ENCODE measurements around the gene TCAP. TPM values are rescaled to one million over a fixed set of nuclear protein-coding genes. Genes with fewer than 3 reads are reported as not detected.

TCAP gene
- polyA plus RNA-seq, 6 donors from 2014 or later, result 0.12 to 0.25 (median 0.24) TPM; not detected in 3

DNA sequence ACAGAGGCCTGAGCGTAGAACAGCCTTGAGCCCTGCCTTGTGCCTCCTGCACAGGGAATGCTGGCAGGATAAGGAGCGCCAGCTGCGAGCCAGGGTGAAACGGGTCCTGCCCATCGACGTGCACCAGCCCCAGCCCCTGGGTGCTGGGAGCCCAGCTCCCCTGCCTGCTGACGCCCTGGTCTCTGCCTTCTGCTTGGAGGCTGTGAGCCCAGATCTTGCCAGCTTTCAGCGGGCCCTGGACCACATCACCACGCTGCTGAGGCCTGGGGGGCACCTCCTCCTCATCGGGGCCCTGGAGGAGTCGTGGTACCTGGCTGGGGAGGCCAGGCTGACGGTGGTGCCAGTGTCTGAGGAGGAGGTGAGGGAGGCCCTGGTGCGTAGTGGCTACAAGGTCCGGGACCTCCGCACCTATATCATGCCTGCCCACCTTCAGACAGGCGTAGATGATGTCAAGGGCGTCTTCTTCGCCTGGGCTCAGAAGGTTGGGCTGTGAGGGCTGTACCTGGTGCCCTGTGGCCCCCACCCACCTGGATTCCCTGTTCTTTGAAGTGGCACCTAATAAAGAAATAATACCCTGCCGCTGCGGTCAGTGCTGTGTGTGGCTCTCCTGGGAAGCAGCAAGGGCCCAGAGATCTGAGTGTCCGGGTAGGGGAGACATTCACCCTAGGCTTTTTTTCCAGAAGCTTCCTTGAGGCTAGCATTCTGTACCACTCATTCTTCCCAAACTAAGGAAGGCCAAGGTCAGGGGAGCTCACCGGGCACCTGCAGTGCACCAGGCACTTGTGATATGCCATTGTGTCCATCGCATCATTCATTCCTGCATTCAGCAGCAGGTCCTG, 5.0 kb downstream of the TCAP start:
- no peak for ATAC-seq (ENCODE audit: low read depth in 2 of 2)
- DNase-seq, result no peak
- no peaks in the 10 kb centered on the region for H3K9me3 Mint-ChIP-seq
- H3K36me3 Mint-ChIP-seq, result no peaks in the 10 kb centered on the region
- no peak overlapping the region for H3K27ac Mint-ChIP-seq
- no peak overlapping the region for H3K4me3 Mint-ChIP-seq
- H3K4me1 Mint-ChIP-seq, result peaks cover 38 to 47% (median 41%) of the 10 kb centered on the region in 3 donors
- H3K27me3 Mint-ChIP-seq, result peaks cover 5 to 21% (median 10%) of the 10 kb centered on the region in 3 donors

DNA sequence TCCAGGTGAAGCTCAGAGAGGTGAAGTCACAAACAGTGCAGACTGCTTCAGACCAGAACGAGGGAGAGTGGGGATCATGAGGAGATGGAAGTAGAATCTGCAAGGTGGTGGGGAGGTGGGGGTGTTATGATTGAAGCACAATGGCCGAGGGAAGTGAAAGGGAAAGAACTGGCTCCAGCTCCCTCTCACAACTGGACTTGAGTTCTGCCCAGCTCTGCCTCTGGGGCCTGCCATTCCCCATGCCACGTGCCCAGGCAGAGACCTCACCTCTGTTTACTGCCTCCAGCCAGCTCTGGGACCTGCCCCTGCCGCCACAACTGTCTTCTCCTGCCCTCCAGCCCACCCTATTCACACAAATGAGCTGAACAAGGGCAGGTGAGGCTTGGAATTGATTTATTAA, 5.6 kb downstream of the TCAP start:
- Mint-ChIP-seq H3K9me3 (no peaks in the 10 kb centered on the region), H3K4me1 (peaks cover 44 to 51% (median 45%) of the 10 kb centered on the region in 3 donors), H3K27ac (no peak overlapping the region), H3K27me3 (peaks cover 5 to 21% (median 10%) of the 10 kb centered on the region in 3 donors), H3K36me3 (no peaks in the 10 kb centered on the region), H3K4me3 (no peak overlapping the region)
- ATAC-seq (ENCODE audit: low read depth in 2 of 2) (no peak), DNase-seq (no peak)

DNA sequence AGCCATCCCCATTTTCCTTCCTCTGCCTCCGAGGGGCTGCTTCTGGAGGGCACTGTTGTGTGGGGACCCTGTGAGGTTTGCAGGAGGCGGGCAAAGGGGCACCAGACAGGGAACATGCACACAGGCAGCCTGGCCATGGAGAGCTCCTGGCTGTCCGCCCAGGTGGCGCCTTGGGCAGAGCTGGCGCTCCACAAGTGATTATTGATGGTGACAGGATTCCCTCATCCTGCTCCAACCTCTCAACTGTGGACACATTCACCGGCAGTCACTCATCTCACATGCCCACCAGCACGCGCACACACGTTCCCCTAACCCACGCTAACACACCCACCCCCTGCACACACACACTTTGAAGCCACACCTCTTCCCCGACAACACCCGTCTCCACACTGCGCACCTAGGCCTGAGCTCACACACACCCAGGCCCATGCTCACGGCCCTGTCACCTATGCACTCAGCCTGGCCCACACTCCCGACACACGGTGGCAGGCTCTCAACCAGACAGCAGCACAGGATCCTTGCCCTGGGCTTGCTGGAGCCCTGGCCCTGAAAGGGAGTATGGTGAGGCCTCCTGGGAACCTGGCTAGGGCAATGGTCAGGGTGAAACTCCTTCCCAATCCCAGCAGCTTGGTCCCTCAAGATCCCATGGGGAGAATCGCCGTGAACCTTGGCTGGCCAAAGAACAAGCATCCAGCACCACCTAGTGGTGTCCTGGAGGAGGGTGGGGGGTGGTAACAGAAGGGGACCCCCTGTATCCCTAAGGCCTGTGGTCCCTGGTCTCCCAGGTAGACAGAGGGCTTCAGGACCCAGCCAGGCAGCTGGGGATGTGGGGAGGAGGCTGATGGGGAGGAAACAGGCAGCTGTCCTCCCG, 6.7 kb downstream of the TCAP start:
- Mint-ChIP-seq H3K27ac (peak overlapping the region in 4 of 6 donors; percentile 26 to 52 (median 43)), H3K4me1 (peaks cover 52 to 55% (median 54%) of the 10 kb centered on the region in 3 donors), H3K36me3 (no peaks in the 10 kb centered on the region), H3K27me3 (peaks cover 5 to 16% (median 10%) of the 10 kb centered on the region in 3 donors), H3K4me3 (peak overlapping the region in 2 of 8 donors; percentile 40 to 43), H3K9me3 (no peaks in the 10 kb centered on the region)
- ATAC-seq (ENCODE audit: low read depth in 2 of 2) (no peak), DNase-seq (no peak)

DNA sequence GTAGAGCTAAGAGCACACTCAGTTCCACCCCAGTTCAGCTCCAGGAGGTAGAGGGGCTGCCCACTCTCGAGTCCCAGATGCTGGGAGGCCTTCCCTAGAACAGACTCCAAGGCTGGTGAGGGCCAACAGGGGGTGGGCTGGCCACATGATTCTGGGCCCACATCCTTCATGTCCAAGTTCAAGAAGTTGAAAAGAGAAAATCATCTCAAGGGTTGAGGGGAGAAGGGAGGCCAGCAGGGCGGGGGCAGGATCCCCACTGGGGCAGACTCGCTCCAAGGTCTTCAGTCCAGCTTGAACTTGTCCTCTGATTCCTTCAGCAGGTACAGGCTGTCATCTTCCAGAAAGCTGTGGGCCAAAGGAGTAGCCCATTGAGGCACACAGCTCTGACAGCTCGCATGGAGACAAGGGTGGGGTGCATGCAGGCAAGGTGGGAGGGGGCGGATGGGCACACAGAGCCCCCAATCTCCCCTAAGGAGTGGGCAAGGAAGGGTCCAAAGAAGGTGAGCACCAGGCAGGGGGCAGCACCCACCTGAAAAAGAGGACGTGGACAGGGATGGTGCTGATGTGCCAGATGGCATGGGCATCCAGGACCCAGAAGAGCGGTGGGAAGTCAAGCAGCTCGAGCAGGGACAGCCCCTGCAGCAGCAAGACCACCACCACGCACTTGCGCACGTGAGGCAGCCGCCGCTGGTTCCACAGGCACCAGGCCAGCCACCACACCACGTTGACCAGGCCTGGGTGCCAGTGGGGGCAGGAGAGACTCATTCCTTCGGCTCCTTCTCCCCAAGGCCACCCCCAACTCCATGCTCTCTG, 7.6 kb downstream of the TCAP start:
- Mint-ChIP-seq H3K4me3 (peak overlapping the region in 3 of 8 donors; percentile 16 to 74 (median 43)), H3K27ac (peak overlapping the region in 2 of 6 donors; percentile 65 to 98), H3K27me3 (peaks cover 5 to 13% (median 10%) of the 10 kb centered on the region in 3 donors), H3K9me3 (no peaks in the 10 kb centered on the region), H3K4me1 (peaks cover 57 to 61% (median 60%) of the 10 kb centered on the region in 3 donors), H3K36me3 (no peaks in the 10 kb centered on the region)
- ATAC-seq (ENCODE audit: low read depth in 2 of 2) (no peak), DNase-seq (no peak)

DNA sequence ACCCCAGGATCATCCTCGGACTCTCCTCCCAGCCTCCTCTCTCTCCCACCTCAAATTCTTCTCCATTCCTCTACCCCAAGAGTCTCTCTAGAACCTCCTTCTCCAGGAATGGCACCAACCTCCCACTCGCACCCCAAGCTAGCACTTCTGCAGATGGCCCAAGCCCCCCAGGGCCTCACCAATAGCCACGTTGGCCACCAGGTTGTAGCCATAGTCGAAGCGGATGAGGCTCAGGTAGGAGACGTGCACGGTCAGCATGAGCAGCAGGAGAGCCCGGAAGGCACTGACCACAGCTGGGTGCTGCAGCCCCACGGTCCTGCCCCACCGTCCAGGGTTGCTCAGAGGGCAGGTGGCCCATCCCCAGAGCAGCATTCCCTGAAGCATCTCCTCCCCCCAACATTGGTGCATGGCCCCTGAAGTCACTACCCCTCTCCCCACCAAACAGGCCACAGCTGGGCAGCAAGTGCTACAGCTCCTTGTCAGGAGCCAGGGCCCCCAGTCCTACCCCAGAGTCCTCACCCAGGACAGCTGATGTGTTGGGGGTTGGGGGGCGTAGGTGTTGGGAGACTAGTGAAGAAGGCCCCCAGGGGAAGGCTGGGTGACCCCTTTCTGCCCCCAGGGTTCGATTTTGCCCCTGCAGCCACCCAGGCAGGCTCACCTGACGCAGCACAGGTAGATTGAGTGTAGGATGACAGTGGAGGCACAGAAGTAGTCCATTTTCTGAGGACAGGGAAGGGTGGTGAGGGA, 8.4 kb downstream of the TCAP start:
- peaks cover 58 to 65% (median 64%) of the 10 kb centered on the region in 3 donors for H3K4me1 Mint-ChIP-seq
- peak overlapping the region in 2 of 6 donors; percentile 86 to 98 for H3K27ac Mint-ChIP-seq
- DNase-seq (no peak), ATAC-seq (ENCODE audit: low read depth in 2 of 2) (no peak)
- H3K4me3 Mint-ChIP-seq, result peak overlapping the region in 2 of 8 donors; percentile 16 to 37
- H3K36me3 Mint-ChIP-seq, result no peaks in the 10 kb centered on the region
- no peaks in the 10 kb centered on the region for H3K9me3 Mint-ChIP-seq
- peaks cover 4 to 10% (median 6%) of the 10 kb centered on the region in 3 donors for H3K27me3 Mint-ChIP-seq

DNA sequence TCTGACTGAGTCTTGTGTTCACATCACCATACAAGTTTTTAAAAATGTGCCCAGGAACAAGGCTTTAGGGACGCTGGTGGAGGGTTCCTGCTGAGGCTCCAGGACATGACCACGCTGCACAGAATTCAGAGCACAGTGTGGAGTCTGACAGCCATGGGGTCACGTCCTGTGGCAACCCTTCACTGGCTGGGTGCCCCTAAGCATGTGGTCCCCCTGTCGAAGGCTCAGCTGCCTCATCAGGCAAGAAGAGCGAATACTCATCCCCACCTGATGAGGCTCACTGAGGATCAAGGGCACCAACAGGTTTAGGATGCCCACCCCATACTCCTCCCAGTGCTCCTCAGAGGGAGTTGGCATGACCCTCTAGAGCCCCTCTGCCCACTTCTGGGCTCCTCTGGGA, 9.0 kb downstream of the TCAP start:
- peak overlapping the region in 3 of 6 donors; percentile 76 to 98 (median 86) for H3K27ac Mint-ChIP-seq
- H3K4me3 Mint-ChIP-seq, result no peak overlapping the region
- ATAC-seq (ENCODE audit: low read depth in 2 of 2) (no peak), DNase-seq (no peak)
- H3K27me3 Mint-ChIP-seq, result peaks cover 0 to 3% (median 0%) of the 10 kb centered on the region in 3 donors
- no peaks in the 10 kb centered on the region for H3K36me3 Mint-ChIP-seq
- peaks cover 60 to 68% (median 67%) of the 10 kb centered on the region in 3 donors for H3K4me1 Mint-ChIP-seq
- no peaks in the 10 kb centered on the region for H3K9me3 Mint-ChIP-seq

DNA sequence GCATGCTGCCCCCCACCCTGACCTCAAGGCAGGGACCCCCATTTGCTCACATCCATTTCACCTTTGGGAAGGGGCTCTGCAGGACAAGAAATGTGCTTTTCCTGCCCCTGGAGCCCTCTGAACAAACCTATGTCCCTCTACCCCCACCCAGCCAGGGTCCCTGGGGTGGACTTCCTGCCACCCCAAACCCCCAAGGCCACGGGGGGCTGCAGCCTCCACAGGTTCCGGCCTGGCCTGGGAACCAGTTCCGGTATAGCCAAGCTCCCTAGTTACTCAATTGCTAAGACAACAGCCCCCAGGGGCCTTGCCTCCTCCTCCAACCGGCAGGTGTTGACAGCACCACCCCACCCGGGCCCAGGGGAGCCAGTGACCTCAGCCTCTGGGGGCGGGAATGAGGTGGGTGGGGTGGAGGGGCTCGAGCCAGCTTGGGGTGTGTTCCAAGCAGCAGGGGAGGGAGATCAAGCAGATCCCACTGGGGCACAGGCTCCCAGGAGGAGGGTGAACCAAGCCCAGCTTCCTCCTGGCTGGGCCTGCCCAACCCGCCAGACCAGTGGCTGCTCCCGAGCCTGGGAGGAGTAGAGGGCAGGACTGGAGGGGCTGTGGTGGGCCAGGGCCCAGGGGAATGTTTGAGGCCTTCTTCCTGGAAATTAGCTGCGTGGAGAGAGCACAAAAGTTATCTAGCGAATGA, 9.7 kb downstream of the TCAP start:
- no peaks in the 10 kb centered on the region for H3K9me3 Mint-ChIP-seq
- no peaks in the 10 kb centered on the region for H3K36me3 Mint-ChIP-seq
- peaks cover 66 to 75% (median 69%) of the 10 kb centered on the region in 3 donors for H3K4me1 Mint-ChIP-seq
- peak overlapping the region; percentile 5 to 88 (median 56) for H3K4me3 Mint-ChIP-seq
- H3K27ac Mint-ChIP-seq, result peak overlapping the region in 4 of 6 donors; percentile 76 to 98 (median 85)
- H3K27me3 Mint-ChIP-seq, result no peaks in the 10 kb centered on the region
- ATAC-seq (ENCODE audit: low read depth in 2 of 2), result peak; percentile 43 to 51
- DNase-seq, result peak; percentile 53

DNA sequence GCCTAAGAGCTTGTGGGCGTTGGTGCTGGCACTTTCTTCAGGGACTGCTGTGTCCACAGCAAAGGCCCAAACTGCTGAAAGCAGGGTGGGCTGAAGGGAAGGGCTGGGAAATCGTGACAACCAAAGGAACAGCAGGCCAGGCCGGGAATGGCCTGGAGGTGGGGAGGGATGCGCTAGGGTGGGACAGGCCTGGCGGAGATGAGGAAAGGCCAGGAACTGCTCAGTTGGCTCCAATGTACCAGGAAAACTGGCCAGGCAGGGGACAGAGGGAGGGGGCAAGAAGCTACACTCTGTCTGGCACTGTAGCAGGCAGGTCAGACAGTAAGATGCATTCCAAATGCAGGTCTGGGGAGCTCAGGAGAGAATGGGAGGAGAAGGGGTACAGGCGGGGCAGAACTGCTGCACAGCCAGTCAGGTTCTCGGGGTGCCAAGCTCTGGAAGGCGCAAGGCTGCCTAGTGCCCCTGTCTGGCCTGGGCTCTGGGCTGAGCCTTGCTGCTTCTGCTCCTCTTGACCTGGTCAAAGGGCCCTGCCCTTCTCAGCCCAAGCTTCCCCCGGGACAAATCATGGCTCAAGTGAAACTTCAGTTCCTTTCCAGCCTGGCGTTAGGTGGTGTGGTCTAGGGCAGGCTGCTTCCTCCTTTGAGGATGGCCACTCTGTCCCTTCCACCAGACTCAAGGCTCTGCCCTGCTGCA, 10.4 kb downstream of the TCAP start:
- peak overlapping the region in 7 of 8 donors; percentile 33 to 88 (median 63) for H3K4me3 Mint-ChIP-seq
- no peaks in the 10 kb centered on the region for H3K36me3 Mint-ChIP-seq
- H3K4me1 Mint-ChIP-seq, result peaks cover 73 to 81% (median 73%) of the 10 kb centered on the region in 3 donors
- no peak for DNase-seq
- H3K27me3 Mint-ChIP-seq, result no peaks in the 10 kb centered on the region
- ATAC-seq (ENCODE audit: low read depth in 2 of 2), result no peak
- H3K27ac Mint-ChIP-seq, result peak overlapping the region; percentile 79 to 98 (median 90)
- H3K9me3 Mint-ChIP-seq, result no peaks in the 10 kb centered on the region

DNA sequence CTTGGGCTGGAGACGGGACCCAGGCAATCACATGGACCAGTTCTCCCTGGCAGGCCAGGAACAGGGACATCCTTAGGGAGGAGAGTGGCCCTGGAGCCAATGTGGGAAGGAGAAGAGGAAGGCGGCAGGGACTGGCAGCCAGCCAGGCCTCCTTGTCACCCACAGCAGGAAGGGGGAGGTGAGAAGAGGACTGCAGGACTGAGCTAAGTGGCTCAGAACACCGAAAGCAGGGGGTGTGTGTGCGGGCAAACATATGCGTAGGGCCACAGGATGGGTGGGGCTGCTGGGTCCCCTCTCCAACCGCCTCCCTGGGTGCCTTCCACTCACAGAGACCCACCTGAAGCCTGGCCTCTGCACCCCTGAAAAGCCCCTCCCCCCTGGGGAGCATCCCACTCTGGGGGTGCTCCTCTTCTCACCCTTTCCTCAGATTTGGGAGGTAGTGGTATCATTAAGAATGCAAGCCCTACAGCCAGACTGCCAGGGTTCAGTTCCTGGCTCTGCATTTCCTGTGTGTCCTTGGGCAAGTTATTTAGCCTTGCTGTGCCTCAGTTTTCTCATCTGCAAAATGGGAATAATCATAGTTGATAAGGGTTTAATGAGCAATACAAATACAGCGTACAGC, 11.2 kb downstream of the TCAP start:
- DNase-seq (peak; percentile 54), ATAC-seq (ENCODE audit: low read depth in 2 of 2) (peak; percentile 60 to 68)
- Mint-ChIP-seq H3K27me3 (no peaks in the 10 kb centered on the region), H3K4me1 (peaks cover 80 to 84% (median 80%) of the 10 kb centered on the region in 3 donors), H3K27ac (peak overlapping the region; percentile 38 to 98 (median 76)), H3K4me3 (peak overlapping the region; percentile 33 to 82 (median 66)), H3K9me3 (no peaks in the 10 kb centered on the region), H3K36me3 (no peaks in the 10 kb centered on the region)

DNA sequence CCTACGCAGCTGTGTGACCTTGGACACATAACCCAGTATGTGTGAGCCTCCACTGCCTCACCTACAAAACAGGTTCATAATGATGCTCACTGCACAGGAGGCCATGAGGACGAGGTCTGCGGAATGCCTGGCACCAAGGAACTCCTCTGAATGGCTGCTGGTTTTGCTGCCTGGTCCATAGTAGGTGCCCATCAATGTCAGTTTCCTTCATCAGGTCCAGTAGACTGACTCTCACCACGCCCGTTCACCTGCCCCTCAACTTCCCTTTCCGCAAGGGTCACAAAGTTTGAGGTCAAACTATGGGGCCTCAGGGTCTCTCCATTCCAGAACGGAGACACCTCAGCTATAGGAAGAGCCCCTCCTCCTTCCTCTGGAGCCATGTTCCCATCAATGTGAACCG, 11.9 kb downstream of the TCAP start:
- H3K36me3 Mint-ChIP-seq, result no peaks in the 10 kb centered on the region
- ATAC-seq (ENCODE audit: low read depth in 2 of 2) (no peak), DNase-seq (no peak)
- no peaks in the 10 kb centered on the region for H3K9me3 Mint-ChIP-seq
- H3K27ac Mint-ChIP-seq, result peak overlapping the region; percentile 46 to 98 (median 72)
- peaks cover 74 to 79% (median 79%) of the 10 kb centered on the region in 3 donors for H3K4me1 Mint-ChIP-seq
- H3K27me3 Mint-ChIP-seq, result no peaks in the 10 kb centered on the region
- H3K4me3 Mint-ChIP-seq, result peak overlapping the region; percentile 19 to 84 (median 62)

Data from naive B cell (primary cell).